CD4-positive, alpha-beta T cell treated with Interleukin-15 for 1 hour (primary cell): ENCODE measurements around the gene CNKSR3.

ENCODE experiments used
- DNase-seq: peaks from one replicate; pipeline ENCODE4 v3.0.0-alpha.2; 2020

CNKSR3 gene

GRCh38 chr6:154500769-154501577 is 9.5 kb downstream of the CNKSR3 start:
- no peak for DNase-seq

GRCh38 chr6:154499855-154500589 is 10.5 kb downstream of the CNKSR3 start:
- no peak for DNase-seq

GRCh38 chr6:154498340-154498934 is 12.0 kb downstream of the CNKSR3 start:
- no peak for DNase-seq

DNA sequence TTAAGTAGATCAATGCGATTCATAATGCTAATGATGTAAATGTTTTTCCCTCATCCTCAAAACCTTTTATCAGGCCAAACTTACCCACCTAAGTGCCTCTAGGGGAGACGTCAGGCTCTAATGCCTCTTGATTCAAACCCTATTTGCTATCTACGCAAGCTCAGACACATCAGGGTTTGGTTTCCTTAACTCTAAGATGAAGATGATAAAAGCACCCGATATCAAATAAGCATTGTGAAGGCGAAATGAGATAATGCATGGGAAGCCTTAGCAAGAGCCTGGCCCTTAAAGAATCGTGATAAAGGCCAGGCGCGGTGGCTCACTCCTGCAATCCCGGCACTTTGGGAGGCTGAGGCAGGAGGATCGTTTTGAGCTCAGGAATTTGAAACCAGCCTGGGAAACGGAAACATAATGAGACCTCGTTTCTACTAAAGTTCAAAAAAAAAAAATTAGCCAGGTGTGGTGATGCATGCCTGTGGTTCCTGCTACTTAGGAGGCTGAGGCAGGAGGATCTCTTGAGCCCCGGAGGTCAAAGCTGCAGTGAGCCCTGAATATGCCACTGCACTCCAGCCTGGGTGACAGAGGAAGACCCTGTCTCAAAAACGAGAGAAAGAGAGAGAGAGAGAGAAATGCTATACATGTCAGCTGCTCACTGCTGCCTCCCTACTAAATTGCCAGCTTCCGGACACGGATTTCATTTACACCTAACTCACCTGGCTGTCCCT is 13.5 kb downstream of the CNKSR3 start:
- DNase-seq: no peak

DNA sequence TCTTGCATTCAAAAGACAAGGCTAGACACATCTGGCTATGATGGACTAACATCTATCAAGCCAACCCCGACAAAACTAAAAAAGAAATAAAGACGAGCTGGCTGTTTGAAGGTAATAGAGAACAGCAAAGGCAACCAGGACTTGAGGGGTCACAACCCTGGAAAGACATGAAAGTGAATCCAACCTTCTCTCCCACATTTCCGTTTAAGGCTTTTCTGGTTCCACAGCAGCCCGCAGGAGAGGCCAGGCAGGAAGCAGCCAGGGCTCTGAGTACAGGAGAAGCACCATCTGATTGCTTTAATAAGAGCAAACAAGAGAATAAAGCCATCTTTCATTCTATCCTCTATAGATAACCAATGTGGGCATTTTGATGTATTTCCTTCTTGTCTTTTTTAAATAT is 14.3 kb downstream of the CNKSR3 start:
- no peak for DNase-seq

DNA sequence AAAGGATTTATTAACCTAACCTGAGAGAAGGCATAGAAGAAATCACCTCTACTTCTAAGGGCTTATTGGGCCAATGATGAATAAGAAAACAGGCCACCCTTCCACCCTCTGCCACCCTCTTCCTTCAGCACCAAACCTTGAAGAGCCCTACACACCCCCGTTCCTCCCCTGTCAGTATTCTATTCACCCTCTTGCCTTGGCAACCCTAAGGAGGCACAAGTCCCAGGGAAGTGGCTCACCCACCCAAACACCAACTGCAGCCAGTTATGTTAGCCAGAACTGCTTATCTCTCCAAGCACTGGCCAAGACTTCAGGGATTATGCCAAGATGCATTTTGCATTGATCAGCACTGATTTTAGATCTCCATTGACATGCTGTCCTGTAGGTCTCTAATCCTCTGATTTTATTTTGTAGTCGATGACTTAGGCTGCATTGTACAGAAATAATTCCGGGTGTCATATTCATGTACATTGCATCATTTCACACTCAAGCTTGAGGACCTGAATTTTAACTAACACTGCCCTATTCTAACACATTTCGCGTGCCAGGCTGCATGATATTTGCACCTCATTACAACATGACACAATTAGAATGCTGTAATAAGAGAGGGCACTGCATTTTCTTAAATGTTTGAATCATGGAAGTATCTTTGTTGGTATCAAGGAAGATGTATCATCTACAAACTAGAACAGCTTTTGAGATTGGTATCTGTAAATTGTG is 15.7 kb downstream of the CNKSR3 start:
- no peak for DNase-seq

DNA sequence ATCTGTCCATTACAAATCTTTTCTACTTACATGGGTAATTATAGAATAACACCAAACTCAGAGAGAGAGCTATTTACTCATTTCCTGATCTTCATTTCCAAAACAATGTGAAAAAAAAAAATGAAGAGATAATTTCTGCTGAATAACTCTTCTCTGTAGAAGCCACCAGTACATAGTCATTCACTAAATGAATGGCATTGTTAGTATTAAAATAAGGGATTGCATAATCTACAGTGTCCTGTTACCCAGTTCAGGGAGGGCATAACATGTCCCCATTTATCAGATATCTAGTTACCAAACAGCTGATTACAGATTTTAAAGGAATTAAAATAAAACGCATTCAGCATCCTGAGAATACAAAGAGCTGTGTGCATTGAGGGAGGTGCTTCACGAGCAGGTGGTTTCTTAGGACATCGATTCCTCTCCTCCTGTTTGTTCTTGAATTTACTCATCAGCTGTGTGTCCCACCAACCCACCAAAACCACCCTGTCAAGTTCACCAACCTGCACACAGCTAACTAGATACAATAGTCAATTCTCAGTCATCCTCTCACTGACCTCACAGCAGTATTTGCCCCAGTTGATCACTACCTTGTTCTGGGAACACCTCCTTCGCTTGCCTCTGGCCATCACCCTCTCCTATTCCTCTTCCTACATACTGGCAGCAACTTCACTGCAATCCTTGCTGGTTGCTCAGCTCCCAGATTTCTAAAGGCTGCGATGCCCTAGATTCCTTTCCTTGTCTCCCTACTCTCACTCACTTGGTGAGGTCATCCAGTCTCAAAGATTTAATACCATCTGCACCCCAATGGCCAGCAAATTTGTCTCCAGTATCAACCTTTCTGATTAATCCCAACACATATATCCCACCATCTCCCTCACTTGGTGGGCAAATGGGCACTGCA is 18.7 kb downstream of the CNKSR3 start:
- no peak for DNase-seq

DNA sequence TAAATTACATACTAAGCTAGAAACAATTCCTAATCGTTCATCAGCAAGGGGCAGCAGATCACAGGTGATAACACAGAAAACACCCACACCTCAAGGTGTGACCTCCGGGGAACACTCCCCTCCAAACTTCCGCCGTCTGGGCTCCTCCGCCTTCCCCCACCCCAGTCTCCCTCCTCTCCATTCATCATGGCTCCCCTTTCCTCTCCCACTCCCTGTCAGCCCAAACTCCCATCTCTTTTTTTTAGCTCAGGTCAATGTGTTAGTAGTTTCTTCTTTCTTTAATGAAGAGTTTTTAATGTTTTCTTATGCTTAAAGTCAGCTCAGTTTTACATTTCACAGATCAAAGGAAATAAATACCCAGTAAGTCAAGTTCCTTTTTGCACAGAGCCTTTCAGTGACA is 20.7 kb downstream of the CNKSR3 start:
- DNase-seq: no peak

- DNase-seq: no peak
These were observed 21.6 kb downstream of the CNKSR3 start for GRCh38 chr6:154488802-154489437.

DNA sequence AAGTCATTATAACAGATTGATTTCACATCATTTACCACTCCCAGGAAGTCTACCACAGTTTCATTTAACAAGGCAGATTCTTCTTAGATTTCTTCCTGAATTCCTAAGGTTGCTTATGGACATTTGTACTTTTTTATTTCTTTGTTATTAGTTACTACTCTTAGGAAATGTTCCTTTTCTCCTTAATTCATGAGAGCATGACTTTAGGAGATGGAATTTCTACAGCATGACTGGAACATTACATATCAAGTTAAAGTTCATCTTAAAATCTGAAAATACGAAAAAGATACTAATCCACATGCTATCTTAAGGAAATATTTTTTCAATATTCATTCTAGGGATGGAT is 22.3 kb downstream of the CNKSR3 start:
- no peak for DNase-seq

DNA sequence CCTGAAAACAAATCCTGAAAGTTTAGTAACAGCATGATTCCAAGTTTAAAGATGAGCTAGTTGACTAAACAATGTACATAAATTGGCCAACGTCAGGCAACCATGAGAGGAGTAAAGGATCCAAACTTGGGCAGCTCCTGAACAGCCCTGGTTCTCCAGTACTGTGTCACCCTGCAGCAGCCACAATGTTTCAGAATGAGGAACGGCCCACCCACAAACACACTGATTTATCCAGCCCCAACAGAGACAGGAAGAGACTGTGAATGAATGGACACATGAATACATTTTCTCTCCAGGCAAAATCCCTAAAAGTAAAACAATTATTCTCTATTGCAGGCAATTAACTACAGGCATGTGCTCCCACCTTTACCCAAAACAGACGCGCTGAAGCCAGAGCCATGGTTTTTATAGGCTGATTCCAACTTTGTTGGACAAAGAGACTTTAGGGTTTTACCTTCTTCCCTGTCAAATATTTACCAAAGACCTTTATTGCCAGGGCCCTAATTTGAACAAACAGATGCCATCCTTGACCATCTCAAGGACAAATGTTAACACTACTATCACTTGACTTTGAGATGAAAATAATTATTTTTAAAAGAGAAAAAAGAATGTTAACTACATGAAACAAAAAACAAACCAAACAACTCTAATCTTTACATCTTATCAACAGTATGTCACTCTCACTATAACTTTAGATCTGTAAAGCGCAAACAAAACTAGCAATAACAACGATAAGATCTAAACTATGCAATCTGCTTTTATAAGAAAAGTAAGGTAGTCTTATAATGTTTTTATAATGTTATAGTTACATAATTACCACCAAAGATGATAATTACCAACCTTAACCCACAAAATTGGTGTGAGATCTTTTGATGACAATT is 22.9 kb downstream of the CNKSR3 start:
- DNase-seq: no peak

- no peak for DNase-seq
These were observed 24.7 kb downstream of the CNKSR3 start for GRCh38 chr6:154485815-154486214.

DNA sequence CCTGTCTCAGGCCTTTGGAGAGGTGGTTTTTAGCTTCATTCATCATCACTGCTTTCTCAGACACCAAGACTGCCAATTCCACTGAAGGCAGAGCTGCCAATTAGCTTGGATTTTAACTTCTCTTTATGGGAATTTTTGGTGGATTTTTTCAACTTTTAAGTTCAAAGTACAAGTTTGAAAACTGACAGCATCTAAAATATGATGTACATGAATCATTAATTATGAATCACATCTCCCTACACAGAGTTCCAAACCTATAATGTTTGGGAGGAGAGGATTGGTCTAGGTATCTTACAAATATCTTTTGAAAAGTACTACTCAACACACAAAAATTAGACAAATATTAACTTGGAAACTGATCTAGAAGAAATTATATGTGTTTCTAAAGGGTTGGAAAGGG is 25.5 kb downstream of the CNKSR3 start:
- no peak for DNase-seq

DNA sequence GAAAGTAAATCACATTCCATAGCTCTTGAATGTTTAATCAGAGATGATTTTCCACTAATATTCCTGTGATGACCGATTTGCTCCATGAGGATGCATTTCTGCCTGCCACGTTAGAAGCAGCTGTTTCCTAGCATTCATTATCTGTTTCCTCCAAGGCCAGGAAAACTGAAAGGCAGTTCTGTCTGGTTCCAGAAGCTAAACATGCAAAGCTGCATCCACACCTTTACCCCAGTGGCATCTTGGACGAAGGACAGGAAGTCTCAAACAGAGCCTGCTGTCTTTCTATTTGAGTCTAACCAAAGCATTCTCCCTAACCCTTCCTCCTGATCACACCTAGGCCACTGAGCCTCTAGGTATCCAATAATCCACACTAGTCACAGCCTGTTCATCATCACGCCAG is 27.6 kb downstream of the CNKSR3 start:
- no peak for DNase-seq

- DNase-seq: no peak
These were observed 28.9 kb downstream of the CNKSR3 start for GRCh38 chr6:154481521-154482013.

GRCh38 chr6:154479771-154480639 is 30.5 kb downstream of the CNKSR3 start:
- no peak for DNase-seq

GRCh38 chr6:154479351-154479769 is 31.1 kb downstream of the CNKSR3 start:
- DNase-seq: no peak

GRCh38 chr6:154478701-154479060 is 31.8 kb downstream of the CNKSR3 start:
- DNase-seq: no peak
